ENCODE results near the gene SMG1. TPM values are rescaled to one million over a fixed set of nuclear protein-coding genes. Genes with fewer than 3 reads are reported as not detected.

Gene SMG1
- total RNA-seq, 1 experiment from 2014 or later, result 96.4 TPM

- Histone ChIP-seq H3K4me1 (ENCODE audit: insufficient read depth, low read length) (no peaks in the 10 kb centered on the region), H2AK5ac (ENCODE audit: insufficient read length, low read length) (no peak overlapping the region), H3K23ac (ENCODE audit: insufficient read length, low read depth, low read length) (no peak overlapping the region), H3K56ac (ENCODE audit: insufficient read length, low read depth, low read length) (no peak overlapping the region), H3K4me2 (ENCODE audit: insufficient read depth, insufficient read length, low read length) (no peak overlapping the region), H3K79me2 (ENCODE audit: insufficient read depth, low read length) (no peaks in the 10 kb centered on the region), H4K91ac (ENCODE audit: insufficient read length, low read depth, low read length) (no peak overlapping the region), H3K4ac (ENCODE audit: low read depth, low read length) (no peak overlapping the region), H2BK12ac (ENCODE audit: insufficient read length, low read depth, low read length) (no peak overlapping the region), H2BK5ac (ENCODE audit: insufficient read length, low read length) (no peak overlapping the region), H2BK15ac (ENCODE audit: low read depth, low read length) (no peak overlapping the region), H3K18ac (ENCODE audit: insufficient read length, low read depth, low read length) (no peak overlapping the region), H2BK20ac (ENCODE audit: low read depth, low read length, poor library complexity, severe bottlenecking) (no peak overlapping the region), H4K20me1 (ENCODE audit: control insufficient read depth, insufficient read depth, insufficient read length) (no peaks in the 10 kb centered on the region), H4K8ac (replicated peaks; ENCODE audit: insufficient read length, low read depth, low read length) (no peak overlapping the region), H3K79me1 (ENCODE audit: insufficient read depth, low read depth, low read length, poor library complexity, severe bottlenecking) (no peaks in the 10 kb centered on the region), H3K27ac (ENCODE audit: insufficient read length, low read depth, low read length) (no peak overlapping the region), H2AFZ (ENCODE audit: low read length) (no peak overlapping the region), H3K23me2 (ENCODE audit: insufficient read length, low read depth, low read length, poor library complexity, severe bottlenecking) (no peaks in the 10 kb centered on the region), H3K27me3 (ENCODE audit: insufficient read depth, low read length) (no peaks in the 10 kb centered on the region), H3K9me3 (ENCODE audit: control insufficient read depth, low read depth, low read length) (no peaks in the 10 kb centered on the region), H3K9ac (ENCODE audit: extremely low read depth, insufficient read length, low read length) (no peak overlapping the region), H3T11ph (ENCODE audit: low read length) (no peak overlapping the region), H2BK120ac (ENCODE audit: low read depth, low read length, poor library complexity, severe bottlenecking) (no peak overlapping the region), H3K14ac (ENCODE audit: insufficient read depth, low read length) (no peak overlapping the region), H4K5ac (ENCODE audit: insufficient read length, low read depth, low read length) (no peak overlapping the region)
- H3K4me1 Mint-ChIP-seq, result peaks cover 25 to 28% of the 10 kb centered on the region in 2 experiments
- H3K9me3 Mint-ChIP-seq, result no peaks in the 10 kb centered on the region
- no CpG with 5 or more reads among the region's 13 CpGs for WGBS (ENCODE audit: extremely low coverage, insufficient read length, low lambda C conversion rate)
- H3K36me3 Mint-ChIP-seq (ENCODE audit: insufficient read depth in 1 of 3, low read depth in 3 of 3), result peaks cover 50 to 63% (median 61%) of the 10 kb centered on the region in 3 experiments
- no peak for TF ChIP-seq CTCF (conservative IDR thresholded peaks at IDR 0.05)
- no peaks in the 10 kb centered on the region for H3K27me3 Mint-ChIP-seq (ENCODE audit: low read depth)
- H3K27ac Mint-ChIP-seq, result no peak overlapping the region; a peak in 1 of 7 replicates
- no peak for DNase-seq
- H3K4me3 Mint-ChIP-seq, result no peak overlapping the region
Measured at GRCh38 chr16:18809165-18809564, 117.0 kb downstream of the SMG1 start.
